A673 (cell line): ENCODE results near the gene ZNF41. TPM values are rescaled to one million over a fixed set of nuclear protein-coding genes. Genes with fewer than 3 reads are reported as not detected.

Experiments used
- BruUV-seq: library from RNA; stranded (reverse); fragments of 400-500 nt; replicated peaks from 2 replicates; lab custom pipeline; 2021; lab: Mats Ljungman, UMichigan
- CTCF ChIA-PET: fragments of 300-600 bp; sonication (Branson Sonifier 250); formaldehyde crosslinking; loops from one replicate; lab custom pipeline; 2022; ENCODE audit warnings: antibody characterized with exemption; lab: Charles Lee
- POLR2A ChIA-PET: fragments of 300-600 bp; sonication (Branson Sonifier 250); formaldehyde crosslinking; loops from one replicate; lab custom pipeline; 2022; ENCODE audit warnings: antibody characterized with exemption; ENCODE audit not compliant: low non-redundant PET; lab: Charles Lee
- DNase-seq: peaks from one replicate; pipeline ENCODE4 v3.0.0-alpha.2; 2015; ENCODE audit warnings: low spot score
- H3K27ac ChIP-seq: fragments of 200-600 bp; sonication (generic); 2 replicates; pipeline ENCODE4 v1.5.1; 2016; ENCODE audit warnings: mixed run types, low read depth, mild to moderate bottlenecking, mixed read lengths, antibody characterized with exemption, low read length; ENCODE audit not compliant: poor library complexity, severe bottlenecking
- H3K27me3 ChIP-seq: fragments of 200-600 bp; sonication (generic); replicated peaks from 2 replicates; pipeline ENCODE4 v1.6.1; 2017; ENCODE audit warnings: mixed run types, low read depth, mild to moderate bottlenecking, mixed read lengths, antibody characterized with exemption, low read length; ENCODE audit not compliant: insufficient read depth, poor library complexity
- H3K36me3 ChIP-seq: fragments of 200-600 bp; sonication (generic); 2 replicates; pipeline ENCODE4 v1.6.1; 2016; ENCODE audit warnings: mixed run types, mild to moderate bottlenecking, mixed read lengths, antibody characterized with exemption, low read length; ENCODE audit not compliant: insufficient read depth, poor library complexity, severe bottlenecking
- H3K4me1 ChIP-seq: fragments of 200-600 bp; sonication (generic); 2 replicates; pipeline ENCODE4 v1.6.1; 2017; ENCODE audit warnings: mixed run types, mild to moderate bottlenecking, mixed read lengths, antibody characterized with exemption, low read length; ENCODE audit not compliant: insufficient read depth, poor library complexity, severe bottlenecking
- H3K4me3 ChIP-seq: fragments of 200-600 bp; sonication (generic); 2 replicates; pipeline ENCODE4 v1.5.1; 2016; ENCODE audit warnings: low read depth, mixed run types, mild to moderate bottlenecking, mixed read lengths, low read length; ENCODE audit not compliant: poor library complexity, severe bottlenecking
- H3K9me3 ChIP-seq: fragments of 200-600 bp; sonication (generic); 2 replicates; pipeline ENCODE4 v1.6.1; 2016; ENCODE audit warnings: mixed run types, low read depth, mild to moderate bottlenecking, mixed read lengths, antibody characterized with exemption, low read length; ENCODE audit not compliant: poor library complexity, severe bottlenecking
- EZH2 ChIP-seq: fragments of 200-600 bp; sonication (generic); IDR thresholded peaks from 2 replicates; pipeline ENCODE4 v1.6.1; 2017; ENCODE audit warnings: borderline replicate concordance, low read depth, mild to moderate bottlenecking, mixed read lengths, antibody characterized with exemption, low read length; ENCODE audit not compliant: poor library complexity, severe bottlenecking
- intact Hi-C: fragments of 100-400 bp; cut with micrococcal nuclease; formaldehyde crosslinking; loops from one replicate; pipeline ENCODE4 v1.10.0; 2022; ENCODE audit not compliant: unreplicated experiment
- total RNA-seq: library from RNA; stranded (reverse); gene quantifications from 2 replicates; pipeline ENCODE4 v1.2.3, GENCODE V29; 2021
- TF ChIP-seq, protein P1 (sequence below): fragments of 300-800, 200-600 bp; sonication (generic); conservative IDR thresholded peaks from 2 replicates; pipeline ENCODE4 v1.5.1; 2017; ENCODE audit warnings: low read depth, mild to moderate bottlenecking, antibody characterized with exemption, low read length, moderate library complexity, mixed read lengths

ZNF41 gene
- total RNA-seq, 1 experiment from 2014 or later: 6.4 TPM

DNA sequence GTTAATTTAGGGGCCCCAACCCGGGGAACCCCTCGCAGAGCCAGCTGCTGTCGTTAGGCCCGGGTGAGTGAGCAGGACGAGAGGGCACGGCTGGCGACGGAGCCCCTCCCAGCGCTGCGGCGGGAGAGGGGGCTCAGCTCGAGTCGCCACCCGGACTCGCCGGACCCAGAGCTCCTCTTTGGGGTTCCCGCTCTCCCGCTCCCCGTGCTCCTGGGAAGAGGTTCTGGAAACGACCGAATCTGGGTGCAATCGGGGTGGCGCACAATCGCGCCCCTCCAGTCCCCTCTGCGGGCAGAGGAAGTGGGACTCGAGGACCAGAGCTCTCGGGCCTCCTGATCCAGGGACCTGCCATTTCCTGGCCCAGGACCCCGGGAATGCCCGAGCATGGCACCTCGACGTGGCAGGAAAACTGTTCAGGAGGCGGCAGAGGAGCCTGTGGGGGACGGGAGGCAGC is 40.7 kb upstream of the ZNF41 start:
- no peaks in the 10 kb centered on the region for H3K27me3 ChIP-seq
- H3K36me3 ChIP-seq: no peaks in the 10 kb centered on the region
- no TSS peak for BruUV-seq
- peak overlapping the region; percentile 50 for H3K27ac ChIP-seq
- no peak for DNase-seq
- ChIA-PET POLR2A (no interaction called here), CTCF (interaction anchor here (1.2 to 1.4 kb wide), 2 partner anchors 26 to 306 kb away, joined by 5 to 9 read pairs; no protein-coding TSS in a partner anchor)
- no peaks in the 10 kb centered on the region for H3K9me3 ChIP-seq
- H3K4me3 ChIP-seq: peak overlapping the region; percentile 55
- intact Hi-C loops: loop anchor here (2.0 kb wide), 1 partner anchor 331 kb away; the partner anchor contains the start of gene UBA1
- H3K4me1 ChIP-seq: no peaks in the 10 kb centered on the region
- TF ChIP-seq EZH2: no peak
- TF ChIP-seq, protein P1, sequence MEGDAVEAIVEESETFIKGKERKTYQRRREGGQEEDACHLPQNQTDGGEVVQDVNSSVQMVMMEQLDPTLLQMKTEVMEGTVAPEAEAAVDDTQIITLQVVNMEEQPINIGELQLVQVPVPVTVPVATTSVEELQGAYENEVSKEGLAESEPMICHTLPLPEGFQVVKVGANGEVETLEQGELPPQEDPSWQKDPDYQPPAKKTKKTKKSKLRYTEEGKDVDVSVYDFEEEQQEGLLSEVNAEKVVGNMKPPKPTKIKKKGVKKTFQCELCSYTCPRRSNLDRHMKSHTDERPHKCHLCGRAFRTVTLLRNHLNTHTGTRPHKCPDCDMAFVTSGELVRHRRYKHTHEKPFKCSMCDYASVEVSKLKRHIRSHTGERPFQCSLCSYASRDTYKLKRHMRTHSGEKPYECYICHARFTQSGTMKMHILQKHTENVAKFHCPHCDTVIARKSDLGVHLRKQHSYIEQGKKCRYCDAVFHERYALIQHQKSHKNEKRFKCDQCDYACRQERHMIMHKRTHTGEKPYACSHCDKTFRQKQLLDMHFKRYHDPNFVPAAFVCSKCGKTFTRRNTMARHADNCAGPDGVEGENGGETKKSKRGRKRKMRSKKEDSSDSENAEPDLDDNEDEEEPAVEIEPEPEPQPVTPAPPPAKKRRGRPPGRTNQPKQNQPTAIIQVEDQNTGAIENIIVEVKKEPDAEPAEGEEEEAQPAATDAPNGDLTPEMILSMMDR: no peak

DNA sequence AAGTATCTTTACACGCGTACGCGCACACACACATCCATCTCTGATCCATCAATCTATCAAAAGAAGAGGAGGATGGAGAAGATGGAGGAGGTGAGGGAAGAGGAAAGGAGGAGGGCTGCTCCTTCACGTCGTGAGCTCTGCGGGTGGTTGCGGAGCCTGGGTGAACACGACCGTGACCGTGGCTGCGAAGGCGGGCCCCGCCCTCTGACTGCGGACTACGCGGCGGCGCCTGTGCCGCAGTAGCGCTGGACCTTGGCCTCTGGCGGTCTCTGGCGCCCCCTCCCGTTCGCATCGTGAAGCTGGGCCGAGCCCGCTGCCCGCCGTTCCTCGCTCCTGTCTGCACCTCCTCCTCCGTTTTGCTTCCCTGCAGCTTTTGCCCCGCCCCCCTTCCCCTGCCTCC is 40.3 kb upstream of the ZNF41 start:
- Histone ChIP-seq H3K27ac (peak overlapping the region; percentile 50), H3K9me3 (no peaks in the 10 kb centered on the region), H3K4me1 (no peaks in the 10 kb centered on the region), H3K36me3 (no peaks in the 10 kb centered on the region), H3K4me3 (peak overlapping the region; percentile 55), H3K27me3 (no peaks in the 10 kb centered on the region)
- POLR2A ChIA-PET: no interaction called here
- CTCF ChIA-PET: interaction anchor here (0.6 to 1.4 kb wide), 3 partner anchors 26 to 306 kb away, joined by 4 to 9 read pairs (median 5); no protein-coding TSS in a partner anchor
- DNase-seq: peak; percentile 79
- intact Hi-C loops: loop anchor here (2.0 kb wide), 1 partner anchor 330 kb away; the partner anchor contains the start of gene UBA1
- TF ChIP-seq EZH2: no peak
- TF ChIP-seq, protein P1: peak; percentile 73
- BruUV-seq: no TSS peak

DNA sequence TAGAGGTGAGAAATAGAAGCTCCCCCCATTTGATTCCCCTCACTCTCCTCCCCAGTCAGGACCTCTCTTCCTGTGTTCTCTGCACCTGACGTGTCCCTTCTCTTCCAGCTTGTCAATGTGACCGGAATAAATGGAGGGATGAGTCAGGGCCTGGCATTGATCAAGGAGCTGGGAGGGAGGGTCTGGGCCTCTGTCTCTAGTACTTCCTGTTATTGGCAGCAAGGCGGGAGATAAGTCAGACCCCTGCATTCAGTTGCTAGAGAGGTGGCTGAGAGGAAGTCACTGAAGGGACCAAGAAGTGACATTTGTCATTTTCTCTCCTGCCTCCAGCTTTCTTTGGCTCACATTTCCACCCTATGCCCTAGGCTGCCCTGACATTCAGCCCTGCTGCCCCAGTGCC is 35.1 kb upstream of the ZNF41 start:
- Histone ChIP-seq H3K36me3 (no peaks in the 10 kb centered on the region), H3K27me3 (no peaks in the 10 kb centered on the region), H3K9me3 (no peaks in the 10 kb centered on the region), H3K4me3 (no peak overlapping the region), H3K4me1 (no peaks in the 10 kb centered on the region), H3K27ac (no peak overlapping the region)
- BruUV-seq: no TSS peak
- DNase-seq: no peak
- ChIA-PET POLR2A (no interaction called here), CTCF (no interaction called here)
- intact Hi-C loops: no loop called here
- TF ChIP-seq, protein P1: no peak
- no peak for TF ChIP-seq EZH2
